Trophoblast cell (in vitro differentiated cells and primary cell): ENCODE data around the gene WNT3A.

ENCODE experiments used
- DNase-seq, 2 donors: peaks; one replicate each; pipeline ENCODE4 v3.0.0-alpha.2; 2016
- H2AFZ ChIP-seq: 2 replicates; pipeline ENCODE4 v1.6.1; 2013; ENCODE audit warnings: low read length, moderate library complexity, mild to moderate bottlenecking; ENCODE audit not compliant: insufficient read depth, poor library complexity
- H2AK5ac ChIP-seq: 2 replicates; pipeline ENCODE4 v1.6.1; 2013; ENCODE audit warnings: mild to moderate bottlenecking, low read length
- H2BK120ac ChIP-seq: 2 replicates; pipeline ENCODE4 v1.6.1; 2013; ENCODE audit warnings: low read length, mild to moderate bottlenecking, moderate library complexity; ENCODE audit not compliant: insufficient read depth, poor library complexity
- H2BK12ac ChIP-seq: 2 replicates; pipeline ENCODE4 v1.6.1; 2013; ENCODE audit warnings: mild to moderate bottlenecking, low read length, moderate library complexity
- H2BK5ac ChIP-seq: 2 replicates; pipeline ENCODE4 v1.6.1; 2013; ENCODE audit warnings: low read length, low read depth, moderate library complexity, mild to moderate bottlenecking; ENCODE audit not compliant: poor library complexity
- H3K14ac ChIP-seq: 2 replicates; pipeline ENCODE4 v1.6.1; 2013; ENCODE audit warnings: mild to moderate bottlenecking, low read length
- H3K18ac ChIP-seq: 2 replicates; pipeline ENCODE4 v1.6.1; 2013; ENCODE audit warnings: mild to moderate bottlenecking, low read length
- H3K23ac ChIP-seq: 2 replicates; pipeline ENCODE4 v1.6.1; 2013; ENCODE audit warnings: low read length
- H3K27ac ChIP-seq: 2 replicates; pipeline ENCODE4 v1.5.1; 2013; ENCODE audit warnings: low read depth, mild to moderate bottlenecking, inconsistent platforms, low read length, moderate library complexity
- H3K27me3 ChIP-seq: 2 replicates; pipeline ENCODE4 v1.6.1; 2013; ENCODE audit warnings: inconsistent platforms, mild to moderate bottlenecking, low read length, moderate library complexity; ENCODE audit not compliant: insufficient read depth
- H3K36me3 ChIP-seq, 2 experiments: 1 replicate in 1 of 2; 2 replicates in 1 of 2; pipeline ENCODE4 v1.6.1; 2013; ENCODE audit warnings: low read length in 2 of 2, mild to moderate bottlenecking in 2 of 2, moderate library complexity in 1 of 2; ENCODE audit not compliant: insufficient read depth in 2 of 2, control insufficient read depth in 1 of 2
- H3K4ac ChIP-seq: 2 replicates; pipeline ENCODE4 v1.6.1; 2013; ENCODE audit warnings: low read depth, mild to moderate bottlenecking, low read length, moderate library complexity
- H3K4me1 ChIP-seq, 2 experiments: 1 replicate in 1 of 2; 2 replicates in 1 of 2; pipeline ENCODE4 v1.6.1; 2013; ENCODE audit warnings: low read length in 2 of 2, mild to moderate bottlenecking in 2 of 2, moderate library complexity in 1 of 2; ENCODE audit not compliant: insufficient read depth in 2 of 2, control insufficient read depth in 1 of 2
- H3K4me2 ChIP-seq: 2 replicates; pipeline ENCODE4 v1.6.1; 2013; ENCODE audit warnings: inconsistent platforms, mild to moderate bottlenecking, low read length, moderate library complexity
- H3K4me3 ChIP-seq: 2 replicates; pipeline ENCODE4 v1.5.1; 2013; ENCODE audit warnings: mild to moderate bottlenecking, low read depth, low read length, inconsistent platforms
- H3K79me1 ChIP-seq: one replicate; pipeline ENCODE4 v1.6.1; 2013; ENCODE audit warnings: low read length
- H3K79me2 ChIP-seq: 2 replicates; pipeline ENCODE4 v1.6.1; 2013; ENCODE audit warnings: low read length, mild to moderate bottlenecking; ENCODE audit not compliant: control insufficient read depth, insufficient read depth, poor library complexity
- H3K9ac ChIP-seq: 2 replicates; pipeline ENCODE4 v1.6.1; 2013; ENCODE audit warnings: mild to moderate bottlenecking, low read length
- H3K9me3 ChIP-seq: 2 replicates; pipeline ENCODE4 v1.6.1; 2013; ENCODE audit warnings: low read depth, mild to moderate bottlenecking, control low read depth, inconsistent platforms, low read length; ENCODE audit not compliant: insufficient read depth
- H4K12ac ChIP-seq: 2 replicates; pipeline ENCODE4 v1.6.1; 2013; ENCODE audit warnings: low read depth, mild to moderate bottlenecking, low read length, moderate library complexity
- H4K8ac ChIP-seq: 2 replicates; pipeline ENCODE4 v1.6.1; 2013; ENCODE audit warnings: low read depth, mild to moderate bottlenecking, low read length, moderate library complexity
- H4K91ac ChIP-seq: one replicate; pipeline ENCODE4 v1.6.1; 2013; ENCODE audit warnings: low read depth, mild to moderate bottlenecking, low read length, moderate library complexity
- WGBS: extraction: QIAGEN DNeasy Blood & Tissue Kit; methylation state at CpG from one replicate; pipeline ENCODE4 v1.1.7; 2013; ENCODE audit warnings: missing lambda C conversion rate; ENCODE audit not compliant: insufficient read length, insufficient coverage; ENCODE audit errors: extremely low coverage; 5-methylcytosine and 5-hydroxymethylcytosine counted together

Gene WNT3A

GRCh38 chr1:228037401-228038386 lies 30.9 kb downstream of the WNT3A start:
- no peak overlapping the region for H2AK5ac ChIP-seq
- no peak overlapping the region for H2BK5ac ChIP-seq
- H4K91ac ChIP-seq, result no peak overlapping the region
- H3K4me1 ChIP-seq, result no peaks in the 10 kb centered on the region
- no peak overlapping the region for H3K4ac ChIP-seq
- H2BK12ac ChIP-seq, result no peak overlapping the region
- peaks cover 24% of the 10 kb centered on the region for H3K27me3 ChIP-seq
- no peak overlapping the region for H3K23ac ChIP-seq
- H3K36me3 ChIP-seq, result no peaks in the 10 kb centered on the region
- WGBS, result no CpG with 5 or more reads among the region's 80 CpGs
- peak overlapping the region; percentile 0 for H2AFZ ChIP-seq
- H3K9ac ChIP-seq, result no peak overlapping the region
- no peak overlapping the region for H3K4me3 ChIP-seq
- H3K4me2 ChIP-seq, result peak overlapping the region; percentile 60
- peaks cover 8% of the 10 kb centered on the region for H3K9me3 ChIP-seq
- no peak overlapping the region for H3K27ac ChIP-seq
- no peak overlapping the region for H3K18ac ChIP-seq
- peak in 1 of 2 donors; percentile 27 for DNase-seq
- H3K79me2 ChIP-seq, result no peaks in the 10 kb centered on the region
- no peak overlapping the region for H3K14ac ChIP-seq
- no peaks in the 10 kb centered on the region for H3K79me1 ChIP-seq
- no peak overlapping the region for H2BK120ac ChIP-seq
- H4K12ac ChIP-seq, result no peak overlapping the region
- H4K8ac ChIP-seq, result no peak overlapping the region

GRCh38 chr1:228038387-228039005 lies 31.7 kb downstream of the WNT3A start:
- H3K79me2 ChIP-seq, result no peaks in the 10 kb centered on the region
- H3K4ac ChIP-seq, result no peak overlapping the region
- H2BK120ac ChIP-seq, result no peak overlapping the region
- no peak overlapping the region for H3K4me3 ChIP-seq
- H3K27me3 ChIP-seq, result peaks cover 24% of the 10 kb centered on the region
- no peak overlapping the region for H3K4me2 ChIP-seq
- no peaks in the 10 kb centered on the region for H3K79me1 ChIP-seq
- no peak overlapping the region for H3K23ac ChIP-seq
- H3K9me3 ChIP-seq, result peaks cover 8% of the 10 kb centered on the region
- WGBS, result no CpG with 5 or more reads among the region's 11 CpGs
- no peak overlapping the region for H2AK5ac ChIP-seq
- H3K18ac ChIP-seq, result no peak overlapping the region
- no peak overlapping the region for H2BK5ac ChIP-seq
- no peak overlapping the region for H2AFZ ChIP-seq
- H4K8ac ChIP-seq, result no peak overlapping the region
- H4K12ac ChIP-seq, result no peak overlapping the region
- H3K9ac ChIP-seq, result no peak overlapping the region
- no peak overlapping the region for H3K14ac ChIP-seq
- no peak overlapping the region for H4K91ac ChIP-seq
- DNase-seq, result no peak
- no peaks in the 10 kb centered on the region for H3K4me1 ChIP-seq
- H3K36me3 ChIP-seq, result no peaks in the 10 kb centered on the region
- H2BK12ac ChIP-seq, result no peak overlapping the region
- no peak overlapping the region for H3K27ac ChIP-seq

- Histone ChIP-seq H4K91ac (no peak overlapping the region), H2BK12ac (no peak overlapping the region), H2BK120ac (no peak overlapping the region), H3K27ac (no peak overlapping the region), H2BK5ac (no peak overlapping the region), H4K8ac (no peak overlapping the region), H3K4me2 (no peak overlapping the region), H3K4ac (no peak overlapping the region), H3K4me3 (no peak overlapping the region), H3K14ac (no peak overlapping the region), H4K12ac (no peak overlapping the region), H3K36me3 (no peaks in the 10 kb centered on the region), H3K23ac (no peak overlapping the region), H3K9me3 (peaks cover 8% of the 10 kb centered on the region), H3K4me1 (no peaks in the 10 kb centered on the region), H3K79me1 (no peaks in the 10 kb centered on the region), H3K27me3 (peaks cover 24% of the 10 kb centered on the region), H3K79me2 (no peaks in the 10 kb centered on the region), H3K18ac (no peak overlapping the region), H2AK5ac (no peak overlapping the region), H3K9ac (no peak overlapping the region), H2AFZ (no peak overlapping the region)
- no peak for DNase-seq
- no CpG with 5 or more reads among the region's 8 CpGs for WGBS
Measured at GRCh38 chr1:228039006-228039903, 32.5 kb downstream of the WNT3A start.

GRCh38 chr1:228039986-228040385 lies 33.2 kb downstream of the WNT3A start:
- H3K9ac ChIP-seq, result no peak overlapping the region
- H4K8ac ChIP-seq, result no peak overlapping the region
- no peak overlapping the region for H2AFZ ChIP-seq
- H3K36me3 ChIP-seq, result no peaks in the 10 kb centered on the region
- no peaks in the 10 kb centered on the region for H3K79me1 ChIP-seq
- no peak overlapping the region for H3K23ac ChIP-seq
- H3K79me2 ChIP-seq, result no peaks in the 10 kb centered on the region
- WGBS, result no CpG with 5 or more reads among the region's 3 CpGs
- no peak overlapping the region for H3K4me3 ChIP-seq
- no peak overlapping the region for H2BK5ac ChIP-seq
- H4K91ac ChIP-seq, result no peak overlapping the region
- H3K4me1 ChIP-seq, result peaks cover 0 to 1% of the 10 kb centered on the region in 2 experiments
- no peak overlapping the region for H2AK5ac ChIP-seq
- no peak overlapping the region for H3K4me2 ChIP-seq
- H3K27ac ChIP-seq, result no peak overlapping the region
- no peak overlapping the region for H3K4ac ChIP-seq
- H3K18ac ChIP-seq, result no peak overlapping the region
- H2BK12ac ChIP-seq, result no peak overlapping the region
- peaks cover 24% of the 10 kb centered on the region for H3K27me3 ChIP-seq
- H3K9me3 ChIP-seq, result peaks cover 8% of the 10 kb centered on the region
- DNase-seq, result no peak
- H2BK120ac ChIP-seq, result no peak overlapping the region
- no peak overlapping the region for H4K12ac ChIP-seq
- H3K14ac ChIP-seq, result no peak overlapping the region
